Smooth muscle cell (in vitro differentiated cells): ENCODE measurements around the gene TPRG1L. TPM values are rescaled to one million over a fixed set of nuclear protein-coding genes. Genes with fewer than 3 reads are reported as not detected.
A peak's percentile ranks its signal among the peaks of the same experiment; 100 is the strongest.

Experiments used
- DNase-seq: peaks from one replicate; lab custom pipeline; 2025; ENCODE audit not compliant: unreplicated experiment; lab: John Stamatoyannopoulos, UW
- H2AFZ ChIP-seq: fragments of 200-600 bp; sonication (generic); 2 replicates; pipeline ENCODE4 v1.6.0; 2016; ENCODE audit warnings: antibody characterized with exemption, low read depth, mild to moderate bottlenecking
- H3F3A ChIP-seq: fragments of 200-600 bp; sonication (generic); 2 replicates; pipeline ENCODE4 v1.6.0; 2017; ENCODE audit warnings: antibody characterized with exemption, low read depth
- H3K27ac ChIP-seq: fragments of 200-600 bp; sonication (generic); 2 replicates; pipeline ENCODE4 v1.5.1; 2016; ENCODE audit warnings: low read depth, mild to moderate bottlenecking
- H3K27me3 ChIP-seq: fragments of 200-600 bp; sonication (generic); 2 replicates; pipeline ENCODE4 v1.6.1; 2016; ENCODE audit warnings: low read depth, mild to moderate bottlenecking
- H3K36me3 ChIP-seq: fragments of 200-600 bp; sonication (generic); 2 replicates; pipeline ENCODE4 v1.5.1; 2016; ENCODE audit warnings: low read depth
- H3K4me1 ChIP-seq: fragments of 200-600 bp; sonication (generic); 2 replicates; pipeline ENCODE4 v1.5.1; 2016; ENCODE audit warnings: low read depth
- H3K4me2 ChIP-seq: fragments of 200-600 bp; sonication (generic); 2 replicates; pipeline ENCODE4 v1.6.0; 2016; ENCODE audit warnings: mild to moderate bottlenecking
- H3K4me3 ChIP-seq: fragments of 200-600 bp; sonication (generic); 2 replicates; pipeline ENCODE4 v1.5.1; 2016; ENCODE audit warnings: mild to moderate bottlenecking
- H3K79me2 ChIP-seq: fragments of 200-600 bp; sonication (generic); 2 replicates; pipeline ENCODE4 v1.6.0; 2016; ENCODE audit warnings: low read depth, mild to moderate bottlenecking
- H3K9ac ChIP-seq: fragments of 200-600 bp; sonication (generic); 2 replicates; pipeline ENCODE4 v1.6.0; 2016; ENCODE audit warnings: low read depth
- H3K9me3 ChIP-seq: fragments of 200-600 bp; sonication (generic); replicated peaks from 2 replicates; pipeline ENCODE4 v1.5.1; 2016; ENCODE audit warnings: low read depth
- H4K20me1 ChIP-seq: fragments of 200-600 bp; sonication (generic); 2 replicates; pipeline ENCODE4 v1.6.0; 2016; ENCODE audit warnings: low read depth
- CTCF ChIP-seq: fragments of 200-600 bp; sonication (generic); IDR thresholded peaks from 2 replicates; pipeline ENCODE4 v1.5.1; 2017; ENCODE audit warnings: borderline replicate concordance, mild to moderate bottlenecking, antibody characterized with exemption; ENCODE audit not compliant: insufficient read depth, poor library complexity, severe bottlenecking
- WGBS: methylation state at CpG from one replicate; pipeline ENCODE4 v1.1.7; 2016; ENCODE audit warnings: low lambda C conversion rate; 5-methylcytosine and 5-hydroxymethylcytosine counted together
- polyA plus RNA-seq: library from polyadenylated mRNA; unstranded; fragments of >200 nt; fragmentation: Nextera tagmentation; extraction: Ambion mirVana; gene quantifications from 2 replicates; pipeline ENCODE4 v1.2.1, GENCODE V29; 2016
- total RNA-seq: library from RNA; depleted of rRNA; stranded (reverse); fragments of >200 nt; gene quantifications from 2 replicates; pipeline ENCODE4 v1.2.3, GENCODE V29; 2014

Gene TPRG1L
- total and polyA plus RNA-seq, 2 experiments from 2014 or later = 20.7 to 35.0 TPM

GRCh38 chr1:3674100-3675094, 49.6 kb downstream of the TPRG1L start:
- TF ChIP-seq CTCF = no peak
- Histone ChIP-seq H3F3A (no peaks in the 10 kb centered on the region), H3K9ac (no peak overlapping the region), H3K4me2 (no peak overlapping the region), H3K27ac (no peak overlapping the region), H3K36me3 (no peaks in the 10 kb centered on the region), H3K79me2 (no peaks in the 10 kb centered on the region), H3K27me3 (no peaks in the 10 kb centered on the region), H3K9me3 (no peaks in the 10 kb centered on the region), H3K4me1 (no peaks in the 10 kb centered on the region), H3K4me3 (no peak overlapping the region), H4K20me1 (no peaks in the 10 kb centered on the region), H2AFZ (peak overlapping the region; percentile 45)
- no peak for DNase-seq
- 60% methylated on average over 30 of the region's 30 CpGs for WGBS

- Histone ChIP-seq H3K9me3 (no peaks in the 10 kb centered on the region), H3K4me1 (no peaks in the 10 kb centered on the region), H3F3A (no peaks in the 10 kb centered on the region), H3K4me2 (no peak overlapping the region), H3K79me2 (no peaks in the 10 kb centered on the region), H4K20me1 (no peaks in the 10 kb centered on the region), H3K27ac (no peak overlapping the region), H3K27me3 (no peaks in the 10 kb centered on the region), H3K36me3 (no peaks in the 10 kb centered on the region), H2AFZ (no peak overlapping the region), H3K4me3 (no peak overlapping the region), H3K9ac (no peak overlapping the region)
- no peak for TF ChIP-seq CTCF
- no peak for DNase-seq
- WGBS = 78% methylated on average over 11 of the region's 11 CpGs
Observed at GRCh38 chr1:3675436-3675835, 50.6 kb downstream of the TPRG1L start.

- no peak for TF ChIP-seq CTCF
- Histone ChIP-seq H3K36me3 (no peaks in the 10 kb centered on the region), H2AFZ (no peak overlapping the region), H4K20me1 (no peaks in the 10 kb centered on the region), H3K4me2 (no peak overlapping the region), H3K4me3 (no peak overlapping the region), H3F3A (no peaks in the 10 kb centered on the region), H3K27me3 (no peaks in the 10 kb centered on the region), H3K79me2 (no peaks in the 10 kb centered on the region), H3K9me3 (no peaks in the 10 kb centered on the region), H3K4me1 (no peaks in the 10 kb centered on the region), H3K27ac (no peak overlapping the region), H3K9ac (no peak overlapping the region)
- whole genome bisulfite sequencing = 88% methylated on average over 20 of the region's 22 CpGs
- DNase-seq = no peak
Observed at GRCh38 chr1:3676581-3677470, 52.0 kb downstream of the TPRG1L start.
